GM21825 (cell line): ENCODE measurements around the gene TRIP10.
"Not testable (repeated sequence)": the region's sequence is repeated elsewhere in the genome, so short reads cannot be mapped to it uniquely, and the experiment has no call there.

ENCODE experiments used
- ATAC-seq: cut with Tn5 transposase; IDR thresholded peaks from one replicate; pipeline ENCODE4 v1.9.1; 2021; ENCODE audit warnings: mild to moderate bottlenecking, moderate library complexity; ENCODE audit not compliant: unreplicated experiment

The TRIP10 gene

DNA sequence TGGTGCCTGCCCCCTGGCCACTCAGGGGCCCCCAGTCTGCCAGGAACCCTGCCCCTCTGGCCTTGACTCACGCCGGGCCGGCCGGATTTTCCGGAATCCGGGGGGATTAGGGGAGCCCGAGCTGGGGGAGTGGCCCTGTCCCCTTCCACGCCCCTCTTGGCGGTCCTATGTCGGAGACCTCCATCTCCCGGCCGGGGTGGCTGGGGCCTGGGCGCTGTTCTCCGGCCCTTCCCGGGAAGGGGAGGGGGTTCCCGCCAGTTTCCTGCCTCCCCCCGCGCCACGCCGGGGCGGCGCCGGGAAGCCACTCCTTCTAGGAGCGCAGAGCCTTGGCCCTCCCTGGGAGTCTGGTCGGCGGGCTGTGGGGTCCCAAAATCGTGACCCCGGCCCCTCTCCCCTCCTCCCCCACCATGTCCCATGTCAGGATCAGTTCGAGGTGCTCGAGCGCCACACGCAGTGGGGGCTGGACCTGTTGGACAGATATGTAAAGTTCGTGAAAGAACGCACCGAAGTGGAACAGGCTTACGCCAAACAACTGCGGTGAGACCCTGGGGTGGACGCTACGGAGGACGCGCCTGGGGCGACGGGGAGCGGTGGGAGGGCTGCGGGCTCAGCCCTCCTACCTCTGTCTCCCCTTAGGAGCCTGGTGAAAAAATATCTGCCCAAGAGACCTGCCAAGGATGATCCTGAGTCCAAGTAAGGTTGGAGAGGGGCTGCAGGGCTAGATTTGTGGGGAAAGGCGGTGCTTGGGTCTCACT is 1.3 kb downstream of the TRIP10 start:
- ATAC-seq, result no peak

DNA sequence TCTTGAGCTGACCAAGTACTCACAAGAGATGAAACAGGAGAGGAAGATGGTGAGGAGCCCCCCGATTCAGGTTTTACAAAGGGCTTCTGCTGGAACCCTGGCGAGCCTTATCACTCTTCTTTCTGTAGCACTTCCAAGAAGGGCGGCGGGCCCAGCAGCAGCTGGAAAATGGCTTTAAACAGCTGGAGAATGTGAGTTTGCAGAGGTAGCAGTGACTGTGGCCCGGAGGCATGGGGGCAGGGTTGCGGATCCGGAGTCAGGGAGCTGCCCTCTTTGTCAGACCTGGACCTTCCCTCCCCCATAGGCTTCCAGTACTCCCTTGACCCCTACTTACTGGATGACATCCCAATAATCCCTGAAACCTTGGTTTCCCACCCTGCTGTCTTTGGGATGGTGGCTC is 3.6 kb downstream of the TRIP10 start:
- no peak for ATAC-seq

GRCh38 chr19:6743714-6744380 is 4.4 kb downstream of the TRIP10 start:
- ATAC-seq, result no peak

GRCh38 chr19:6744381-6745301 is 5.2 kb downstream of the TRIP10 start:
- no peak for ATAC-seq

DNA sequence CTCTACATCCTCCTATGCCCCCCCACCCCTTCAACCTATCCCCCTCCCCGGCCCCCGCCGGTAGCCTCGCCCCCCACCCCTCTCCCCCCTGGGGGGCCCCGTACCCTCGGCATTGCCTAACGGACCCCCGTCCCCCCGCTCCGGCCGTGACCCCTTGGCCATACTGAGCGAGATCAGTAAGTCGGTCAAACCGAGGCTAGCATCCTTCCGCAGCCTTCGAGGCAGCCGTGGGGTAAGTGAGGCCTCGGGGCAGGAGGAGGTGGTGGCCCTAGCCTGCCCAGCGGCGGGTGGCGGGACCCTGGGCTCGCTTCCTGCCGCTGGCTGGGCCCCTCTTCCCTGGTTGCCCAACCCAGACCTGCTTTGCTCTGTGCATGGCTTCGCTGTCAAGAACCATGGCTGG is 6.5 kb downstream of the TRIP10 start:
- no peak for ATAC-seq

DNA sequence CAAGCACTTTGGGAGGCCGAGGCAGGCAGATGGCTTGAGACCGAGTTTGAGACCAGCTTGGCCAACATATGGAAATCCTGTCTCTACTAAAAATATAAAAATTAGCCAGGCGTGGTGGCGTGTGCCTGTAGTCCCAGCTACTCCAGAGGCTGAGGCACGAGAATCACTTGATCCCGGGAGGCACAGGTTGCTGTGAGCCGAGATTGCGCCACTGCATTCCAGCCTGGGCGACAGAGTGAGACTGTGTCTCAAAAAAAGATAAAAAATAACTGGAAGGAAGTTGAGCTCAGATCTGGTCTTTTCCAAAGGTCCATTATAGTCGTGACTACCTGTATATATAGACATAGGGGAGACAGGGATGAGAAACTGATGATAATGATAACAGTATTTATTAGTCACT is 9.1 kb downstream of the TRIP10 start:
- not testable (repeated sequence) for ATAC-seq

DNA sequence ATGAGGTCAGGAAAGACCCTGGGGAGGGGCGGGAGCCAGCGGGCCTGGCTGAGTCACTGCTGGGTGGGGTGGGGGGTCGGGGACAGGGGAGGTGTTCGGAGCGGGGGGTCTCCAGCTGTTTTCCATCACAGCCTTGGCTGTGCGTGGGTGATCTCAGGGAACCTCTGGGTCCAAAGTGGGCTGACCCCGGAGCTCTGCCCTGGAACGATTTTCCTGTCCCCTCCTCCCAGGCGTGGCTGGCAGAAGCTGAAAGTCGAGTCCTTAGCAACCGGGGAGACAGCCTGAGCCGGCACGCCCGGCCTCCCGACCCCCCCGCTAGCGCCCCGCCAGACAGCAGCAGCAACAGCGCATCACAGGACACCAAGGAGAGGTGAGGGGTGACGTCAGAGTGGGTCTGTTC is 10.6 kb downstream of the TRIP10 start:
- ATAC-seq, result no peak

DNA sequence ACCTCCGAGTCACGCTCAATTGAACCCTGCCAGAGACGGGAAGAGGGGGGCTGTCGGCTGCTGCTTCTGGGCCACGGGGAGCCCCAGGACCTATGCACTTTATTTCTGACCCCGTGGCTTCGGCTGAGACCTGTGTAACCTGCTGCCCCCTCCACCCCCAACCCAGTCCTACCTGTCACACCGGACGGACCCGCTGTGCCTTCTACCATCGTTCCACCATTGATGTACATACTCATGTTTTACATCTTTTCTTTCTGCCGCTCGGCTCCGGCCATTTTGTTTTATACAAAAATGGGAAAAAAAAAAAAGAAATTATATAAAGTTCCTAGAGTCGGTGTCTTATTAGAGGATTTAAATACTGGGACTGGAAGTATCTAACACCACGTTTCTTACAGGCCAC is 11.7 kb downstream of the TRIP10 start:
- no peak for ATAC-seq

GRCh38 chr19:6752256-6753177 is 13.0 kb downstream of the TRIP10 start:
- no peak for ATAC-seq

DNA sequence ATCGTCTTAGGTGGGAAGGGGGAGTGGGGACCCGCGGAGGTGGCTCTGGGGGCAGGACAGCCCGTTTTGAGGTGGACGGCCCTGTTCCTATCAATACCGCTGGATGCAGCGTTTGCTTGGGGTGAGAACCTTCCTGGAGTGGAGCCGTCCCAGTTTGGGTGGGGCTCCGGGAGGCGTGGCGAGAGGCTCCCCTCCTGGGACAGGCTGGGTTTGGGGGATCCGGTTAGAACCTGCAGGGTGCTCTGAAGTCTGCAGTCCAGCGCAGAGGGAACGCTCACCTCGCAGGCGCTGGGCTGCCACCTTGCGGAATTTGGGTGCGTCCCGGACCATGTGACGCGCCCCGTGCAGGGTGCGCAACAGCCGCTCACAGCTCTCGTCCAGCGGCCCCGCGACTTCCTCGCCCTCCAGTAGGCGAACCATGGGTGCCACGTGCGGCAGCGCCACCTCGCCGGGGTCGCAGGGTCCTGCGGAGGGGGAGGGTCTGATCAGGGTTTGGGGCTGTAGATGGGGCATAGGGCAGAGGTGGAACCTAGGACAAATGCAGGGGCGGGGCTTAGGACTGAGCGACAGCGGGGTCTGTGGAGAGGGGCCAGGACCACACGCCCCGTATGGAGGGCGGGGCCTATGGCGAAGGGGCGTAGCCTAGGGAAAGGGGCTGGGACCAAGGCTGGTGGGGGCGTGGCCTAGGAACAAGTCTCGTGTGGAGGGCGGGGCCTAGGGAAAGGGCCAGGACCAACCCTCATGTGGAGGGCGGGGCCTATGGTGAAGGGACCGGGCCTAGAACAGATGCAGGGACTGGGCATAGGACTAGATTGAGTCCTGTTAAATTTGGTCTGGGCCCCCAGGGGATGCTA is 13.9 kb downstream of the TRIP10 start:
- peak; percentile 74 for ATAC-seq

DNA sequence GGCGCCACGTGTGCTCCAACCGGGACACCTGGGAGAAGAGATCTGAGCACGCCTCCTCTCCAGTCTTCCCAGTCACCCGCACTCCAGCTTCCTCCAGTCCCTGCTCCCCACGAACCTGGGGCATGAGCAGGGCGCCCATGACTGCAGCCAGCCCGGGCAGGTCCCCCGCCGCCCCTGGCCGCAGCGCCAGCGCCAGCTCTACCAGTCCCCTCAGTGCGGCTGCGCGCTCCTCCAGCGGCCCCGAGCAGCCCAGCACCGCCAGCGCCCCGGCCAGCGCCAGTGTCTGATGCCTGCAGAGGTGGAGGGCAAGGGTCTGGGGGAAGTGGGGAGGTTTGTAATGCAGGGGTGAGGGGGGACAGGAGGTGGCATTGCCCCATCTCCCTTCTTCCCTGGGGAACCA is 14.7 kb downstream of the TRIP10 start:
- ATAC-seq, result no peak

GRCh38 chr19:6754653-6755463 is 15.4 kb downstream of the TRIP10 start:
- ATAC-seq, result no peak

GRCh38 chr19:6760606-6761005 is 21.1 kb downstream of the TRIP10 start:
- no peak for ATAC-seq

DNA sequence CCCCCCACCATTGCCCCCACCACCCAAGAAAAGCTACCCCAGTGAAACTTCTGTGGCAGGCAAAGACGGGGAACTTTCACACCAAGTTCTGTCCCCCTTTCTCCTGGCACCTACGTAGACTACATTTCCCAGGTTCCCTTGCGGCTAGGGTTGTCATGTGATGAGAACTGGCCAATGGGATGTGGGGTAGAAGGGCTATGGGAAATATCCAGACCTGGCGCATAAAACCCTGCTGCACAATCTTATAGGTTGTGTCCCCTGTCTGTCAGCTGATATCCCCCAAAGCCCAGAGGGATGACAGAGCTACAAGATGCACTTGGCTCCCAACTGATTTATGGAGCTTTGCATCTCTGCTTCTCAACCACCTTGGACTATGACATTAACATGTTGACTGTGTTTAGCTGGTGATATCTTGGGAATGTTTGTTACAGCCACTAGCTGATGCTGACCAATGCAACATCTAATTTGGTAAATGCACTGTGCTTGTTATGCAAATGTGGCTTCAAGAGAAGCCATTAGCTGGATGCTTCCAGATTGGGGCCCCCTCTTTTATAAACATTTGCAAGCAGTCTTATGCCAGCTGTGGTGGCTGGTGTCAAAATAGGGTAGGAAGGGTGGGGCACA is 21.7 kb downstream of the TRIP10 start:
- no peak for ATAC-seq

DNA sequence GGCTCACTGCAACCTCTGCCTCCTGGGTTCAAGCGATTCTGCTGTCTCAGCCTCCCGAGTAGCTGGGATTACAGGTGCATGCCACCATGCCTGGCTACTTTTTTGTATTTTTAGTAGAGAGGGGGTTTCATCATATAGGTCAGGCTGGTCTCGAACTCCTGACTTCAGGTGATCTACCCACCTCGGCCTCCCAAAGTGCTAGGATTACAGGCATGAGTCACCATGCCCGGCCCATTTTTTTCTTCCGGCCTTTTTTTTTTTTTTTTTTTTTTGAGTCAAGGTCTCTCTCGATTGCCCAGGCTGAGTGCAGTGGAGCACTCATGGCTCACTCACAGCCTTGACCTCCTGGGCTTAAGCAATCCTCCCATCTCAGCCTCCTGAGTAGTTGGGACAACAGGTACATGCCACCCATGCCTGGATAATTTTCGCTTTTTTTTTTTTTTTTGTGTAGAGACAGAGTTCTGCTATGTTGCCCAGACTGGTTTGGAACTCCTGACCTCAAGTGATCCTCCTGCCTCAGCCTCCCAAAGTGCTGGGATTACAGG is 22.8 kb downstream of the TRIP10 start:
- not testable (repeated sequence) for ATAC-seq

DNA sequence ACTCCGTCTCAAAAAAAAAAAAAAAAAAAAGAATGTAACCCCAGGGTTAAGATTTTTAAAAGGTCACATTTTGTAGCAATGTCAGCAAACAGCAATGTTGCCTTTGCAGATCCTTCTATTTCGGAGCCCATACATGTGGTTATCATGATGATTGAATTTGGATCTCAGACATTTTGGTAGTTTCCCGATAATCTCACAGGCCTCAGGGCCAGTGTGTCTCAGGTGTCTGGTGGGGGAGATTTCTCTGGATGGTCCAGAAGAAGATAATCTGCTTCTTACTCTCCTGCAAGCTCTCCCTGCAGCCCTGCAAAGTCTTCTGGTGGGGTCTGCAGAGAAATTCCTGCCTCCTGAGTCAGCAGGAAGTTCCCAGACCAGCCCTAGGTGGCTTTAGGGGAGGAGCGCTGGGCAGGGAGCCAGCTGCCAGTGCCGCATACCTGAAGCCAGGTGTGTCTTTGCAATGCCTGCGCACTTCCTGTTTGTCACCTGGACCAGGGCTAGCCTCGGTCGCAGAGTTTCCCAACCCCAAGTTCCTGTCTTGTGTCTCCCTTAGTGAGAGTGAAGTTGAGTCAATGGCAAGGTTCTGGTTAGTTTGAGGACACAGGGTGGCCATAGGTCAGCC is 26.4 kb downstream of the TRIP10 start:
- no peak for ATAC-seq

DNA sequence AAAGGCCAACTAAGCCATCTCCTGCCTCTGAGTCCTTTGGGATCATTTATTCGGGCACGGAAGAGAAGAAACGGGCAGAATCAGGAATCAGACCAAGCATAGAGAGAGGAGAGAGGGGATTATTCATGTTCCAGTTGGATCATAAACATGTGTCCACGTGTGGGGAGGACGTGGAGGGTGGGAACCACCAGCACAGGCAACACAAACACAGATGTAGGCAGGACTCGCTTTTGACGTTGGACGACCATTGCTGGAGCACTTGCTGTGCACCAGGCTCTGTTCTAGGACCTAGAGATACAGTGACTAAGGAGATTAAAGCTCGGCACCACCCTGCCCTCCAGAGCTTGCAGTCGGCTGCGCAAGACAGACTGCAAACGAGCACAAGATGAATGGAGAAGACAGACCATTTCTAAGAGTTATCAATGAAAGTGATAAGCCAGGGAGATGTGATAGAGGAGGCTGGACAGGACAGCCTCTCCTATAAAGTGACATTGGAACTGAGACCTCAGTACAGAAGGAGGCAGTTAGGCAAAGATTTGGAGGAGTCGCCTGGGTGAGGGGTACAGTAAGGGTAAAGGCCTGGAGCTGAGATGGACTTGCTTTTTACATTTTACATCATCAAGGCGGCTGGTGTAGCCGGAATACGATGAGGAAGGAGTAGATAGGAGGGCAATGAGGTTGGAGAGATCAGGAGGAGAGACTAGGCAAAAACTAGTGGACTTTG is 27.0 kb downstream of the TRIP10 start:
- no peak for ATAC-seq
